Activated naive CD8-positive, alpha-beta T cell (primary cell): ENCODE measurements around the gene HBS1L.
A peak's percentile ranks its signal among the peaks of the same experiment; 100 is the strongest.

ENCODE experiments used
- H3K27ac Mint-ChIP-seq: one replicate; pipeline ENCODE4 v1.8.0; 2021; ENCODE audit warnings: mixed read lengths
- H3K27me3 Mint-ChIP-seq: one replicate; pipeline ENCODE4 v1.8.0; 2021; ENCODE audit warnings: mixed read lengths
- H3K36me3 Mint-ChIP-seq: one replicate; pipeline ENCODE4 v1.8.0; 2021; ENCODE audit warnings: mixed read lengths
- H3K4me1 Mint-ChIP-seq: one replicate; pipeline ENCODE4 v1.8.0; 2021; ENCODE audit warnings: low read depth, mixed read lengths
- H3K4me3 Mint-ChIP-seq: one replicate; pipeline ENCODE4 v1.8.0; 2021; ENCODE audit warnings: mild to moderate bottlenecking, mixed read lengths
- H3K9me3 Mint-ChIP-seq: one replicate; pipeline ENCODE4 v1.8.0; 2021; ENCODE audit warnings: low read depth, mixed read lengths

HBS1L gene

GRCh38 chr6:135087403-135087802 lies 32.8 kb upstream of the HBS1L start:
- Mint-ChIP-seq H3K9me3 (peaks cover 11% of the 10 kb centered on the region), H3K27ac (peak overlapping the region; percentile 96), H3K4me3 (peak overlapping the region; percentile 71), H3K36me3 (peaks cover 11% of the 10 kb centered on the region), H3K27me3 (no peaks in the 10 kb centered on the region), H3K4me1 (peaks cover 85% of the 10 kb centered on the region)

- peak overlapping the region; percentile 96 for H3K27ac Mint-ChIP-seq
- peaks cover 16% of the 10 kb centered on the region for H3K36me3 Mint-ChIP-seq
- peaks cover 77% of the 10 kb centered on the region for H3K4me1 Mint-ChIP-seq
- H3K9me3 Mint-ChIP-seq = peaks cover 18% of the 10 kb centered on the region
- H3K27me3 Mint-ChIP-seq = no peaks in the 10 kb centered on the region
- H3K4me3 Mint-ChIP-seq = peak overlapping the region; percentile 71
These were observed 31.8 kb upstream of the HBS1L start for GRCh38 chr6:135086414-135086764.

GRCh38 chr6:135085700-135086413 lies 31.2 kb upstream of the HBS1L start:
- Mint-ChIP-seq H3K36me3 (peaks cover 16% of the 10 kb centered on the region), H3K4me3 (peak overlapping the region; percentile 71), H3K9me3 (peaks cover 18% of the 10 kb centered on the region), H3K27ac (peak overlapping the region; percentile 96), H3K4me1 (peaks cover 72% of the 10 kb centered on the region), H3K27me3 (no peaks in the 10 kb centered on the region)

- H3K9me3 Mint-ChIP-seq = peaks cover 18% of the 10 kb centered on the region
- H3K36me3 Mint-ChIP-seq = peaks cover 14% of the 10 kb centered on the region
- H3K4me3 Mint-ChIP-seq = peak overlapping the region; percentile 72
- peaks cover 62% of the 10 kb centered on the region for H3K4me1 Mint-ChIP-seq
- peak overlapping the region; percentile 61 for H3K27ac Mint-ChIP-seq
- H3K27me3 Mint-ChIP-seq = no peaks in the 10 kb centered on the region
These were observed 30.3 kb upstream of the HBS1L start for GRCh38 chr6:135084916-135085269.

- H3K27ac Mint-ChIP-seq = peak overlapping the region; percentile 93
- peak overlapping the region; percentile 72 for H3K4me3 Mint-ChIP-seq
- peaks cover 18% of the 10 kb centered on the region for H3K9me3 Mint-ChIP-seq
- peaks cover 14% of the 10 kb centered on the region for H3K36me3 Mint-ChIP-seq
- H3K27me3 Mint-ChIP-seq = no peaks in the 10 kb centered on the region
- peaks cover 56% of the 10 kb centered on the region for H3K4me1 Mint-ChIP-seq
These were observed 29.6 kb upstream of the HBS1L start for GRCh38 chr6:135084001-135084915.

- Mint-ChIP-seq H3K4me3 (no peak overlapping the region), H3K36me3 (peaks cover 14% of the 10 kb centered on the region), H3K4me1 (peaks cover 35% of the 10 kb centered on the region), H3K27me3 (no peaks in the 10 kb centered on the region), H3K9me3 (peaks cover 18% of the 10 kb centered on the region), H3K27ac (peak overlapping the region; percentile 84)
These were observed 27.3 kb upstream of the HBS1L start for GRCh38 chr6:135081966-135082365.

- Mint-ChIP-seq H3K27me3 (no peaks in the 10 kb centered on the region), H3K27ac (peak overlapping the region; percentile 69), H3K4me1 (peaks cover 26% of the 10 kb centered on the region), H3K4me3 (no peak overlapping the region), H3K9me3 (no peaks in the 10 kb centered on the region), H3K36me3 (no peaks in the 10 kb centered on the region)
These were observed 20.4 kb upstream of the HBS1L start for GRCh38 chr6:135075018-135075417.

- peak overlapping the region; percentile 67 for H3K27ac Mint-ChIP-seq
- no peak overlapping the region for H3K4me3 Mint-ChIP-seq
- H3K27me3 Mint-ChIP-seq = no peaks in the 10 kb centered on the region
- H3K9me3 Mint-ChIP-seq = no peaks in the 10 kb centered on the region
- H3K4me1 Mint-ChIP-seq = peaks cover 24% of the 10 kb centered on the region
- no peaks in the 10 kb centered on the region for H3K36me3 Mint-ChIP-seq
These were observed 19.3 kb upstream of the HBS1L start for GRCh38 chr6:135073756-135074393.

GRCh38 chr6:135073217-135073616 lies 18.6 kb upstream of the HBS1L start:
- H3K9me3 Mint-ChIP-seq = no peaks in the 10 kb centered on the region
- H3K36me3 Mint-ChIP-seq = no peaks in the 10 kb centered on the region
- no peaks in the 10 kb centered on the region for H3K27me3 Mint-ChIP-seq
- H3K4me1 Mint-ChIP-seq = peaks cover 24% of the 10 kb centered on the region
- H3K27ac Mint-ChIP-seq = peak overlapping the region; percentile 41
- no peak overlapping the region for H3K4me3 Mint-ChIP-seq

GRCh38 chr6:135072753-135073152 lies 18.1 kb upstream of the HBS1L start:
- Mint-ChIP-seq H3K4me1 (peaks cover 24% of the 10 kb centered on the region), H3K27me3 (no peaks in the 10 kb centered on the region), H3K27ac (peak overlapping the region; percentile 42), H3K36me3 (no peaks in the 10 kb centered on the region), H3K9me3 (no peaks in the 10 kb centered on the region), H3K4me3 (no peak overlapping the region)

GRCh38 chr6:135071541-135071940 lies 16.9 kb upstream of the HBS1L start:
- Mint-ChIP-seq H3K27ac (no peak overlapping the region), H3K4me1 (peaks cover 30% of the 10 kb centered on the region), H3K9me3 (no peaks in the 10 kb centered on the region), H3K36me3 (no peaks in the 10 kb centered on the region), H3K27me3 (no peaks in the 10 kb centered on the region), H3K4me3 (no peak overlapping the region)

GRCh38 chr6:135067911-135068310 lies 13.3 kb upstream of the HBS1L start:
- no peaks in the 10 kb centered on the region for H3K36me3 Mint-ChIP-seq
- no peak overlapping the region for H3K27ac Mint-ChIP-seq
- no peak overlapping the region for H3K4me3 Mint-ChIP-seq
- H3K9me3 Mint-ChIP-seq = no peaks in the 10 kb centered on the region
- H3K27me3 Mint-ChIP-seq = no peaks in the 10 kb centered on the region
- H3K4me1 Mint-ChIP-seq = peaks cover 16% of the 10 kb centered on the region

GRCh38 chr6:135066806-135067205 lies 12.2 kb upstream of the HBS1L start:
- Mint-ChIP-seq H3K4me1 (peaks cover 14% of the 10 kb centered on the region), H3K27ac (no peak overlapping the region), H3K36me3 (no peaks in the 10 kb centered on the region), H3K27me3 (no peaks in the 10 kb centered on the region), H3K4me3 (no peak overlapping the region), H3K9me3 (no peaks in the 10 kb centered on the region)

- H3K4me3 Mint-ChIP-seq = no peak overlapping the region
- H3K9me3 Mint-ChIP-seq = no peaks in the 10 kb centered on the region
- peaks cover 14% of the 10 kb centered on the region for H3K4me1 Mint-ChIP-seq
- no peaks in the 10 kb centered on the region for H3K36me3 Mint-ChIP-seq
- H3K27me3 Mint-ChIP-seq = no peaks in the 10 kb centered on the region
- peak overlapping the region; percentile 5 for H3K27ac Mint-ChIP-seq
These were observed 11.8 kb upstream of the HBS1L start for GRCh38 chr6:135066397-135066796.

GRCh38 chr6:135064586-135064985 lies 10.0 kb upstream of the HBS1L start:
- Mint-ChIP-seq H3K36me3 (no peaks in the 10 kb centered on the region), H3K4me1 (peaks cover 14% of the 10 kb centered on the region), H3K4me3 (no peak overlapping the region), H3K27me3 (no peaks in the 10 kb centered on the region), H3K27ac (no peak overlapping the region), H3K9me3 (no peaks in the 10 kb centered on the region)
